IPS-20b (cell line): ENCODE results near the gene C1QTNF6.
A peak's percentile ranks its signal among the peaks of the same experiment; 100 is the strongest.

Source experiments
- H3K27ac ChIP-seq: one replicate; pipeline ENCODE4 v1.5.1; 2013; ENCODE audit warnings: low read length
- H3K27me3 ChIP-seq: 2 replicates; pipeline ENCODE4 v1.6.1; 2013; ENCODE audit warnings: mild to moderate bottlenecking, low read length, inconsistent platforms; ENCODE audit not compliant: insufficient read depth
- H3K36me3 ChIP-seq: 2 replicates; pipeline ENCODE4 v1.6.1; 2013; ENCODE audit warnings: low read depth, mild to moderate bottlenecking, inconsistent platforms, low read length, moderate library complexity; ENCODE audit not compliant: insufficient read depth
- H3K4me1 ChIP-seq: 2 replicates; pipeline ENCODE4 v1.6.1; 2013; ENCODE audit warnings: mild to moderate bottlenecking, control low read depth, inconsistent platforms, low read length, moderate library complexity; ENCODE audit not compliant: insufficient read depth
- H3K4me3 ChIP-seq: 2 replicates; pipeline ENCODE4 v1.5.1; 2013; ENCODE audit warnings: mild to moderate bottlenecking, low read length, inconsistent platforms
- H3K9ac ChIP-seq: 2 replicates; pipeline ENCODE4 v1.6.1; 2013; ENCODE audit warnings: low read depth, mild to moderate bottlenecking, inconsistent platforms, low read length, moderate library complexity
- H3K9me3 ChIP-seq: 2 replicates; pipeline ENCODE4 v1.6.1; 2013; ENCODE audit warnings: mild to moderate bottlenecking, low read depth, low read length, inconsistent platforms; ENCODE audit not compliant: insufficient read depth

The C1QTNF6 gene

DNA sequence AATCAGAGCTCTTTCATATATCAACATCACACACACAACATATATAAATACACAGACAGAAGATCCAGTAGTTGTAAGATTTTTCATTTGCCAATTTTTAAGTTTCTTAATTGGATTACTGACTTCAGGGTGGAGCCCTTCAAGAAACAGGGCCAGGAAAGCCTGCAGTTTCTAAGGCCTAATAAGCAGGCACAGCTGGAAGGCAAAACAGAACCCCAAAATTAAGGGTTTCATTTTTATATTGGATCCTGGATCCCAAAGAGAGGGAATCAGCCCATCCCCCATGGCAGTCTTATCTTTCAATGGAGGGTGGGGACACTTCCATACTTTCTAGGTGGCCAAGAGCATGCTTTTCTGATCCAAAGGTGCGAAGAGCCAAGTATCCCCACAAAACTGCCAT, 4.7 kb upstream of the C1QTNF6 start:
- Histone ChIP-seq H3K27me3 (no peaks in the 10 kb centered on the region), H3K27ac (no peak overlapping the region), H3K9me3 (peaks cover 17% of the 10 kb centered on the region), H3K4me1 (peaks cover 16% of the 10 kb centered on the region; the same call in 1 of the 2 replicates), H3K9ac (no peak overlapping the region), H3K4me3 (no peak overlapping the region; the same call in 1 of the 2 replicates), H3K36me3 (no peaks in the 10 kb centered on the region)

DNA sequence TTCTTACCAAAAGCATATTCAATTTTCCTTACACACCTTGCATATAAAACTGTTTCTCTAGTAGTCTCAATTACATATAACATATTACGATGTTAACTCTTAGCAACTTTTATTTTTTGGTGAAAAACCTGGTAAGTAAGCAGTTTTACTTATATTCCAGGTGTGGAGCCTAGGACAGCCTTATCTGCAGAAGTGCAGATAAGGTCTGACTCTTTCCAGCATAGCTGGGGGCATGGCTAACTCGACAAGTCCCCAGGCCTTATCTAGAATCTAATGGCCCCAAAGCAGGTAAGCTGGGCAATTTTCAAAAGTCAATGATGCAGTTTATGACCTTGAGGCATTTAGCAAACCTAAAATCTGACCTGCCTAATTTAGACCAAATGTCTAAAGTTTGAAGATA, 4.2 kb upstream of the C1QTNF6 start:
- H3K4me1 ChIP-seq, result peaks cover 17% of the 10 kb centered on the region; the same call in 1 of the 2 replicates
- H3K36me3 ChIP-seq, result no peaks in the 10 kb centered on the region

DNA sequence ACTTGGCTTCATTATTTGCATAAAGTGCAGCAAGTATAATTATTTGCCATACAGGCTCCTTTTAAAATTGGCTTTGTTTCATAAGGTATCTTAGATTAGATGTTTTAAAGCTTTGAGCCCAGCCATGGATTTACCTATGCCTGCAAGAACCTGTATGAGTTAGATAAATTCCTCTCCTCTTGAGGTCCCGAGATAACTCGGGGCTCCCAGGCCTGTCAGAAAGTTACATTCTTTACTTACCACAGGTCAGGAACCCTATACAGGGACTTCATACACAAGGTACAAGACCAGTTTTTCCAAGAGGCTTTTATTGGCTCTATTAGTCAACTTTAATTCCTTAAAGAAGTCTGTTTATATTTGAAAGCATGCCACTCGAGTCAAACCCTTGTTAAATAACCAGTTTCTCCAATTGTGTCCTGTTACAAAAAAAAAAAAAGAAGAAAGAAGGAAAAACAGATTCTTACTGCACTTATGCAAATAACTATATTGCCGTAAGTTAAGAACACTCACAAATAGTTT, 2.3 kb upstream of the C1QTNF6 start:
- H3K27me3 ChIP-seq, result no peaks in the 10 kb centered on the region
- no peak overlapping the region for H3K9ac ChIP-seq
- H3K27ac ChIP-seq, result no peak overlapping the region
- H3K9me3 ChIP-seq, result peaks cover 17% of the 10 kb centered on the region
- H3K36me3 ChIP-seq, result no peaks in the 10 kb centered on the region
- no peak overlapping the region for H3K4me3 ChIP-seq
- peaks cover 25% of the 10 kb centered on the region; the same call in 1 of the 2 replicates for H3K4me1 ChIP-seq

More for the DNA sequence above, 4.2 kb upstream of the C1QTNF6 start:
- H3K27me3 ChIP-seq, result no peaks in the 10 kb centered on the region
- H3K9ac ChIP-seq, result no peak overlapping the region
- H3K9me3 ChIP-seq, result peaks cover 17% of the 10 kb centered on the region
- H3K27ac ChIP-seq, result no peak overlapping the region
- no peak overlapping the region for H3K4me3 ChIP-seq

DNA sequence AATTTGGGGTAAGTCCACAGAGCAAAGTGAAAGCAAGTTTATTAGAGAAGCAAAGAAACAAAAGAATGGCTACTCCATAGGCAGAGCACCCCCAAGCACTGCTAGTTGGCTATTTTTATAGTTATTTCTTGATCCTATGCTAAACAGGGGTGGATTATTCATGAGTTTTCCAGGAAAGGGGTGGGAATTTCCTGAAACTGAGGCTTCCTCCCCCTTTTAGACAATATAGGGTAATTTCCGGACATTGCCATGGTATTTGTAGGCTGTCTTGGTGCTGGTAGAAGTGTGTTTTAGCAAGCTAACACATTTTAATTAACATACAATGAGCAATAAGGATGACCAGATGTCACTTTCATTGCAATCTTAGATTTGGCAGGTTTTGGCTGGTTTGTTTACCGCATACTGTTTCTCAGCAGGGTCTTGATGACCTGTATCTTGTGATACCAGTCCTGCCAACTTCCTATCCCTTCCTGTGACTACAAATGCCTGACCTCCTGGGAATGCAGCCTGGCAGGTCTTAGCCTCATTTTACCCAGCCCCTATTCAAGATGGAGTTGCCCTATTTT, 937 bp upstream of the C1QTNF6 start:
- no peaks in the 10 kb centered on the region for H3K27me3 ChIP-seq
- peak overlapping the region; percentile 50; the same call in 1 of the 2 replicates for H3K9ac ChIP-seq
- peak overlapping the region; percentile 59; the same call in 1 of the 2 replicates for H3K4me3 ChIP-seq
- H3K9me3 ChIP-seq, result peaks cover 17% of the 10 kb centered on the region
- H3K4me1 ChIP-seq, result peaks cover 25% of the 10 kb centered on the region; the same call in 1 of the 2 replicates
- H3K27ac ChIP-seq, result peak overlapping the region; percentile 66
- no peaks in the 10 kb centered on the region for H3K36me3 ChIP-seq

DNA sequence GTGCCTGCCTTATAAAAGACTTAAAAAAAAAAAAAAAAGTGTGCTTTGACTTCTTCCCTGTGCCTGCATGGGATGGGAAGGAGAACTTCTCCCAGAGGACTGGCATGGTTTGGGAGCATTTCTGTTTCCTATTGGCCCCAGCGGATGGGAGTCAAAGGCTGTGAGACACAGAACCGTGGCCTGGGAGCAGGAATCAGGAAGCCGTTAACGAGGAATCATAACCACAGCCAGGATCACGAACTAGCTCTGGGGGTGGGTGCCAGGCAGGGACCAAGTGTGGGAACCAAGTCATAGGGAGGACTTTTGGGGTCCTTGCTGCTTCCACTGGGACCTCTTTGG, 526 bp downstream of the C1QTNF6 start:
- H3K27me3 ChIP-seq, result no peaks in the 10 kb centered on the region
- H3K36me3 ChIP-seq, result no peaks in the 10 kb centered on the region
- peaks cover 25% of the 10 kb centered on the region; the same call in 1 of the 2 replicates for H3K4me1 ChIP-seq
- peak overlapping the region; percentile 62; the same call in 1 of the 2 replicates for H3K9ac ChIP-seq
- peak overlapping the region; percentile 27 for H3K27ac ChIP-seq
- peak overlapping the region; percentile 61 for H3K4me3 ChIP-seq
- H3K9me3 ChIP-seq, result peaks cover 5% of the 10 kb centered on the region; the same call in 1 of the 2 replicates

DNA sequence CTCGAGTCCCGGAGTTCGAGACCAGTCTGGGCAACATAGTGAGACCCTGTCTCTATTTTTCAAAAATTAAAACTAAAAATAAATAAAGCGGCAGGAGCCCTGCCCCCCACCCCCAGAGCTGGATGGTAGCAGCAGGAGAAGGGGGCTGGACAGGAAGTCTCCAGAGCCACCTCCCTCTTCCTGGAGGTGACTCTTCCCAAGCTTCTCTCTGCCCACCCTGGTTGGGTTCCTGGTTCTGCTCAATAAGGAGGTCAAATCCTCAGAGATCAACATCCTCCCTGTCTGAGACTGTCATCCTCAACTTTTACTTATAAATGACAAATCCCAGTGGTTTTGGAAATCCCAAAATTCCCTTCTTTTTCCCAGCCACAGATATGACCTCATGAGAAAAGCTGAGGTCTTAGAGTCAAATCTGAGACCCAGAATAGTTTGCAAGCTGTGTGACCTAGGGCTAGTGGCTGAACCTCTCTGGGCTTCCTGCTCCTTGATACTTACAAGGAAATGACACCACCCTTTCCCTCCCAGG, 987 bp downstream of the C1QTNF6 start:
- H3K36me3 ChIP-seq, result no peaks in the 10 kb centered on the region
- H3K9me3 ChIP-seq, result peaks cover under 1% of the 10 kb centered on the region; the same call in 1 of the 2 replicates
- peaks cover 25% of the 10 kb centered on the region; the same call in 1 of the 2 replicates for H3K4me1 ChIP-seq
- H3K4me3 ChIP-seq, result peak overlapping the region; percentile 61; the same call in 1 of the 2 replicates
- H3K27me3 ChIP-seq, result no peaks in the 10 kb centered on the region
- H3K9ac ChIP-seq, result no peak overlapping the region; the same call in 1 of the 2 replicates
- H3K27ac ChIP-seq, result no peak overlapping the region

DNA sequence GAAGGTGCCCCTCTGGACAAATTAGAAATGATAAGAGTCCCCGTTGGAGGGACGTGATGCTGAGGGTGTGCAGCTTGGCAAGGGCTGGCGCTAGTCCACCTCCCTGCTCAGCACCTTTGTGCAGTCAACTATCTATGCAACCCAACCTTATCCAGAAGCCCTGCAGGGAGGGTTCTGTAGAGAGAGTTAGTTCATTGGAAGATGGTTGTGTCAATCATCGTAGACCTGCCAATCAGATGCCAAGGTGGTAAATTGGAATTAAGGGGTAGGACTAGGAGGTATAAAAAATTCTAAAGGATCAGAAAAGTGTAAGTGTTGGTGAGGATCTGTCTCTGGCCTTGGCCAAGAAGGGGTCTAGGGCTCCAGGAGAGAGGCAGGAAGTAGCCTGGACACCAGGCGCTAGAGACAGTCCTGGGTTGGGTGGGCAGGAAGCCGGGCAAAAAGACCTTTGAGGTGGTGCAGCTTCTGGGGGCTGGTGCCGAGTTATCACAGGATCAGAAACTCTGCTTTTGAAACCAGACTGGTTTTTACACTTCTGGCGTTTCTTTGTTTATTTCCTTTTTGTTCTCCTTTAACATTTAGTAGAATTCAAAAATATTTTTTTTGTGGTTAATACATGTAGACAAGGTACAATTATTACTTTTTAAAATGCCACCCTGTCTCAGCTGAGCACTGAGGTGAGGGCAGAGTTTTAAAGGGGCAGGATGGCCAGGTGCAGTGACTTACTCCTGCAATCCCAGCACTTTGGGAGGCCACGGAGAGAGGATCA, 1.6 kb downstream of the C1QTNF6 start:
- no peaks in the 10 kb centered on the region; the same call in 1 of the 2 replicates for H3K9me3 ChIP-seq
- H3K36me3 ChIP-seq, result no peaks in the 10 kb centered on the region
- peaks cover 25% of the 10 kb centered on the region; the same call in 1 of the 2 replicates for H3K4me1 ChIP-seq
- H3K9ac ChIP-seq, result peak overlapping the region; percentile 4; the same call in 1 of the 2 replicates
- no peak overlapping the region for H3K4me3 ChIP-seq
- no peak overlapping the region for H3K27ac ChIP-seq
- no peaks in the 10 kb centered on the region for H3K27me3 ChIP-seq

DNA sequence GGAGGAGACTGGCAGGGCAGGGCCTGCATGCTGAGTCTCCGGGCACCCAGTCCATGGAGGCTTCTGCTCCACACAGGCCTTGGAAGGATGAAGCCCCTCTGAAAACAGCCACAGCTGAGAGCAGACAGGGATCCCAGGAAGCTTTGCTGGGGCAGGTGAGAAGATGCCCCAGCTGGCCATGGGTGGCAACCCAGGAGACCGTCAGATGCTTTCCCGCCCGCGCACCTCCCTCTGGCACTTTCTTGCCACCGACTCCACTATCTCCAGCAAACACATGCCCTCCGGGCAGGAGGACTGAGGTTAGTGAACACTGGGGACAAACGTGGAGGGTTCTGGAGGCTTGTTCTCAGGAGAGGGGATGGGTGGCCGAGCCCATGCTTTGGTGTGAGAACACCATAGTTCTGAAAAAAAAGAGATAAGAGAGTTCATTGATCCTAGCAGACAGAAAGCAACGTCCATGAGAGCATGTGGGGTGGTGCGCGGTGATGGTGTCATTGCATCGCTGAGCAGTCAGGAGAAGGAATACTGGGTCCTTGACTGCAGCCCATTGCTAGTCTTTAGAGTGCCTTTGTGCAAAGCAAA, 2.3 kb downstream of the C1QTNF6 start:
- no peaks in the 10 kb centered on the region for H3K9me3 ChIP-seq
- H3K4me3 ChIP-seq, result no peak overlapping the region
- H3K4me1 ChIP-seq, result peaks cover 25% of the 10 kb centered on the region; the same call in 1 of the 2 replicates
- H3K36me3 ChIP-seq, result no peaks in the 10 kb centered on the region
- no peak overlapping the region for H3K9ac ChIP-seq
- H3K27me3 ChIP-seq, result no peaks in the 10 kb centered on the region
- no peak overlapping the region for H3K27ac ChIP-seq

DNA sequence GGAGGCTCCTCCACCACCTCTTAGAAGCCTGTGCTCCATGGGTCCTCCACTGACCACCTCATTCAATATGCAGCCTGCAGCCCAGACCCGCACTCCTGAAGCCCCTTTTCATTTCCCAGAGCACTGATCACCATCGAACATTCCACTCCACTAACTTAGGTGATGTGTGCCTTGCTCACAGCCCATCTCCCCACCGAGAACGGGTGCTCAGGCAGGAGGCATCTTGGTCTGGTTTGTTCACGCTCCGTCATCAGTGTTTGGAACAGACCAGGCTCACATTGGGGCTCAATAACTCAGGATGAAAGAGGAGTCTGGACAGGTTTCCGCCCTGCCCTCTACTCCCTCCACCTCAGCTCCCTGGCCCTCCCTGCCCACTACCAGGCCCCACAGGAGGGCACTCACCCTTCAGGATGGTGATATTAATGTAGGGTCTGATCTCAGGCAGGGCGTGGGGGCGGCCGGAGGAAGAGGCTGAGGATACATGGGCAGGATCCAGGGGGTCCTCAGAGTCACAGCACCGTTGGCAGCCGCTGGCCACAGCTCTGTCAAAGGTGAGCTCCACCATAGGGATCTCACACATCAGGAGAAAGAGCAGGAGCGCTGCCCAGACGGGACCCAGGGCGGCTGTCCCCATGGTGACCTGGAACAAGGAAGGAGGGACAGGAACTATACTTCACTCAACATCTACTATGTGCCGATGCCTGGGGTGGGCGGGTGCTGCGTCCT, 3.1 kb downstream of the C1QTNF6 start:
- no peak overlapping the region for H3K4me3 ChIP-seq
- H3K4me1 ChIP-seq, result peaks cover 24% of the 10 kb centered on the region; the same call in 1 of the 2 replicates
- H3K27ac ChIP-seq, result no peak overlapping the region
- H3K27me3 ChIP-seq, result no peaks in the 10 kb centered on the region
- no peak overlapping the region for H3K9ac ChIP-seq
- H3K9me3 ChIP-seq, result no peaks in the 10 kb centered on the region
- no peaks in the 10 kb centered on the region for H3K36me3 ChIP-seq

DNA sequence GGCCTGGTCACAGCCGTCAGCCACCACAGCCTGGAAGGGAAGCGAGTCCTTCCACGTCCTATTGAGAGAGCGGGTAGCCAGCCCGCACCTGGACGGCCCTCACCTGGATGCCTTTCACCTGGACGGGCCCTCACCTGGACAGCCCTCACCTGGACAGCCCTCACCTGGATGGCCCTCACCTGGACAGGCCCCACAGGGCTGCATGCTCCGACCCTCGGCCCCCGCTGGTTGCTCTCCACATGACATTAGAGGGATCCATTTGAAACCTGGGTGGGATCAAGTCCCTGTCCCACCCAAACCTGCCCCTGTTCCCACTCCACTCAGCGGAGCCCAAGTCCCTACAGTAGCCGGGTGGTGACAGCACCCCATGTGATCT, 3.7 kb downstream of the C1QTNF6 start:
- Histone ChIP-seq H3K4me1 (peaks cover 18% of the 10 kb centered on the region; the same call in 1 of the 2 replicates), H3K36me3 (no peaks in the 10 kb centered on the region), H3K4me3 (no peak overlapping the region), H3K9me3 (no peaks in the 10 kb centered on the region), H3K9ac (no peak overlapping the region), H3K27ac (no peak overlapping the region), H3K27me3 (no peaks in the 10 kb centered on the region)
